ENCODE results near the gene ESRRG.

ESRRG gene

DNA sequence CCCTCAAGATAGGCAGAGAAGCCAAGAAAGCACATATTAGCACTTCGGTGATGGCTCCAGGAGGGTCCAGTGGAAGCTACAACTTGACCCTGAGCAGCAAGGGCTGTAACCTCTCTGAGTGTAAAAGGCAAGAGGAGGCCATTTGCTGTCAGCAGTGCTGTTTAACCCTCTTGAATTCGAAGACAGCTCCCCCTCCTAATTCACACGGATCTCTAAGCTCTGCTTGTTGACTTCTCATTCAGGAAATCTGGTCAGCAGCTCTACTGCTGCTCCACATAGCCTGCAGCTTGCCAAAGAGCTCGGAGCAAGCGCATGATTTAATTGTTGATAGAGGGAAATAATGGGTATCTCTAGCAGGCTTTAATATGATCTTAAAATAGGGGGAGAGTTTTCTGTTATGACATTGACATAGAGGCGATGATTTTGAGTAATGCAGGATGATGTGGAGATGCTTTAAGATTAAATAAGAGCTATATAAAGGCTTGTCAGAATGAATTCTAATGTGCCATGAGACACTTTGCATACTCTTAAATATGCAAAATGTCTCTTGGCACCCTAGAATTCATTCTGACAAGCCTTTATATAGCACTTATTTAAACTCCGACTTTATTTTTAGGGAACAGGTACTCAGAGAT lies 220.6 kb downstream of the ESRRG start:
- peak; percentile 19 for DNase-seq (ENCODE audit: low spot score)

DNA sequence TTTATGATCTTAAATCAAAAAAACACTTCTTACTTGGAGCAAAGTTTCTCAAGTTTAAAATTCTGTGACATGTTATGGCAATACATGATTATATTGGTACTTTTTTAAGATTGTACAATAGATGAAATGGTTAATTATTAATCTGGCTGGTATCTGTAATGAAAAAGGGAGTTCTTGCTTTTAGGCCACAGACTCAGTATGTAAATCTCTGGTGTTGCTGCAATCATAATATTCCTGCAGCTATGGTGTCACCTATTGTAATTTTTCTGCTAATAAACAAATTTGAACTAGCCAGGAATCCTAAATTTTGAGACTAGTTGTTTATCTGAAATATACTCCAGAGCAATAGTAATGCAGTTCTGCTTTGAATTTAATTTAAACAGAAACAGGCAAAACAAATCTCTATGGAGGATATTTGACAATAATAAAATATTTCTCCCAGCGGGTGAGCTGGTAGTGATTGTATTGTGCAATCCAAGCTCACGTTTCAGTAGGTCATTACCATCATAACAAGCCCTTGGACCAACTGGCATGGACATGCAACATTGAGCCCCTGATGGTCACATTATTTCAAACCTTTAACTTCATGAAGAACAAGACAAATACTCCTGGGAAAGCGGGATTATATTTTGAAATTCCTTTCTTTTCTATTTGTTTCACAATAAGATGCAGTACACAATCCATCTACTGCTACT lies 222.8 kb downstream of the ESRRG start:
- no peak for DNase-seq (ENCODE audit: low spot score)

GRCh38 chr1:216499581-216500272 lies 223.5 kb downstream of the ESRRG start:
- DNase-seq (ENCODE audit: low spot score) = no peak

DNA sequence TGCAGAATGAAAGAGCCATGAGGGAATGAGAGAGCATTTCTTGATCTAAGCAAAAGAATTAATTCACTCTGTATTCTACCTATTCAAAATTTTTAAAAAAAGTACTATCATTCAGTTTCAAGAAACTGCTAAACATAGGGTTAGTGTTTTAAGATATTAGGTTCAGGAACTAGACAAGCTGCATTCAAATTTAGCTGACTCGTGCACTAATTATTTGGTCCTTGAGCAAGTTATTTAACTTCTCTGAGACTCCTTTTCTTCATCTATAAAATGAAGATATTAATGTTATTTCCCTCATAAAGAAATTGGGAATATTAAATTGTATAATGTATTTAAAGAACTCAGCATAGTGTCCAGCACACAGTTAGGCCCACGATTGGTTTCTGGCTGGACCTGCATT lies 225.0 kb downstream of the ESRRG start:
- no peak for DNase-seq (ENCODE audit: low spot score)

- no peak for DNase-seq (ENCODE audit: low spot score)
Measured at GRCh38 chr1:216485042-216485441, 238.2 kb downstream of the ESRRG start.

- no peak for DNase-seq (ENCODE audit: low spot score)
Measured at GRCh38 chr1:216483672-216484401, 239.4 kb downstream of the ESRRG start.

- no peak for DNase-seq (ENCODE audit: low spot score)
Measured at GRCh38 chr1:216482620-216483019, 240.6 kb downstream of the ESRRG start.

DNA sequence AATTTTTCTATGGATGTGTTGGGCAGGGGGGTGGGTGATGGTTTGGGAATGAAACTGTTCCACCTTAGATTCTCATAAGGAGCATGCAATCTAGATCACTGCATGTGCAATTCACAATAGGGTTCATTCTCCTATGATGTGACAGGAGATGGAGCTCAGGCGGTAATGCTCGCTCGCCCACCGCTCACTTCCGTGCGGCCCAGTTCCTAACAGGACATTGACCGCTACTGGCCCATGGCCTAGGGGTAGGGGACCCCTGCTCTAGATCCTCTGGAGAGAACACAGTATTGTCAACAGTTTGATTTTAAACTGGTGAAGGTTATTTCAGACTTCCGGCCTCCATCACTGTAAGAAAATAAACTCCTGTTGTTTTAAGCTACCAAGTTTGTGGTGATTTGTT lies 245.0 kb downstream of the ESRRG start:
- no peak for DNase-seq (ENCODE audit: low spot score)

DNA sequence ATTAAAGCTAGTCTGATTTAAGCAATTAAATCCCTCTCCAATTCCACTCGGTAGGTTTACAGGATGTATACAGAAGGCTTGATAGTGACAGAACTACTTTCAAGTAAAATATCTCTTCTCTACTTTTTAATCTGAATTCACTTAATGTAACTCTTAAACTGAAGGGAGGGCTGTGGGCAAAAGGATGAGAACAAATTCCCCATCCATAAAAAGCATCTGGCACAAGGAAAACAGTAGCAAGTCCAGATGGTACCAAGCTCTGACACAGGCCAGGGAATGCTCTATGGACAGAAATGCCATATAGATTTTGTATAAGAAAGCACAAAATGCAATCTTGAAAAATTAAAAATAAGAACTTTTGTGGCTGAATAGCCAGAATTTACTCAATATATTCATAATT lies 246.9 kb downstream of the ESRRG start:
- no peak for DNase-seq (ENCODE audit: low spot score)

DNA sequence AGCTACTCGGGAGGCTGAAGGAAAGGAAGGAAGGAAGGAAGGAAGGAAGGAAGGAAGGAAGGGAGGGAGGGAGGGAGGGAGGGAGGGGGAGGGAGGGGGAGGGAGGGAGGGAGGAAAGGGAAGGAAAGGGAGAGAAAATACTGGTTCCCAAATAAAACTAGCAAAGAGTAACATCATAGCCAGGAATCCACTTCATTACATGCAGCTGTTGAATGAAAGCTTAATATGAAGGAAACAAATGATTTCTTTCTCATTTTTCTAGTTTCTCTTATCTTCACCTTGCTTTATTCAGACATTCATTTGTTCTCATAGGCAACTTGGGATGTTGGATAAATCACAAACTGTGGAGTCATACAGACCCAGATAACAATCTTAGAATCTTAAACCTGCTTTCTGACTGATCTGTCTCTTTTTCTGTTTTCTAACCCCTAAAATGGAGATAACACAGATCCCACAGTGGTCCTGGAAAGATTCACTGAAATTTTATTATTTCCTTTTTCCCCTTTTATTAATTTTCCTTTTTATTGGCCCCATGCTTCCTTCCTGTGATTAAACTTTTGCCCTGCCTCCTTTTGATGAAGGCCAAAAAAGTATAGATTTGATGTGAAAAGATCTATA lies 247.5 kb downstream of the ESRRG start:
- no peak for DNase-seq (ENCODE audit: low spot score)

DNA sequence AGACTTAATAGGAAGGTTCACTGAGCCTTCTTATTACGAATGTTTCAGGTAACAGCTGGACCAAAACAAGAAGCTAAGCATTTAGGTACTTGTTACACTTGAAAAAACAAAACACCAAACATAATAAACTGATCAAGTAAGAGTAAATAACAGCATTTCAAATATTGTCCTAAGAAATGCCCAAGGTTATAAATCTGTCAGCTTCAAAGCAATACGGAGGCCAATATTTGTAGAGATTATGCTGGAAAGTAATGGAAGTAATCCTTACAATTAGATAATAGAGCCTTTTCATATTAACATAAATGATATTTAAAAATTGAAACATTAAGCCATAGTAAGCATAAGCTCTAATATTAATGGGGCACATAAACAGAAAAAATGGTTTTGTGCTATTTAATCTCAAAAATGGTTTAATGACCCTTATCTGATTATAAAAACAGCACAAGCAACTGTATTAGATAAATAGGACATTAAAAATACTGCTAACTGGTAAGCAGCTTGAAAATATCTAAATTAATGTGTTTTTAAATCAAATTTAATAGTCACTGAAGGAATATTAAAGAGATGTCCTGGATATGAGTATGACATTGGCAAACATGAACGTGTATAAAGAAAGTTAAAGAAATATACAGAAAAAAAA lies 256.9 kb downstream of the ESRRG start:
- no peak for DNase-seq (ENCODE audit: low spot score)

- DNase-seq (ENCODE audit: low spot score) = no peak
Measured at GRCh38 chr1:216464489-216464888, 258.7 kb downstream of the ESRRG start.

DNA sequence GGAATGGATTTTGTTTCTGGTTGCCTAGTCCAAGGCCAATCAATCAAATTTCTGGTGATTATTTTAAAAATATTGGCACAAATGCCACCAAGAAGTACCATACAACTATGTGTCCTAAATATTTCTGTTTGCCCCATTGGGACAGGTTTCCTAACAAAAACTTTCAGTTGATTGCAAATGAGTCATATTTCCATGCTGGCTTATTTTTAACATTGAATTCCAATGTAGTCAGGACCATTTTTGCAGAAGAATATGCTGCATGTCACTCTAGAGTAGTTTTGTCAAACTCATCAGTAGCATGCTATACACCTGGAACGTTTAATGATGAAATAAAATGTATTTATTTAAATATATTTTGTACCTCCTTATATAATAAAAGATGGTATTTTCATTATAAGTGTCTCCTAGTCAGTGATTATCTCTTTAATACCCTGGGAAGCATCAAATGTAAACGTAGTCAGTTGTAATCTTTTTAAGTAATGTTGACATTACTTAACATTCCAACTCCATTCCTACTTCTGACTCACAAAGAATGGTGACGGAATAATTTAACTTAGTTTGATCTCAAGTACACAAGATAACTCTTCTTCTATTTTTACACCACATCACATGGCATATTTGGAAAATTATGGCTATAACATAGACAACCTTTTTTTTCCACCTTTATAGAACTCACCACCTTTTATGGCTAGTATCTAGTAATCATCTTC lies 261.0 kb downstream of the ESRRG start:
- no peak for DNase-seq (ENCODE audit: low spot score)

DNA sequence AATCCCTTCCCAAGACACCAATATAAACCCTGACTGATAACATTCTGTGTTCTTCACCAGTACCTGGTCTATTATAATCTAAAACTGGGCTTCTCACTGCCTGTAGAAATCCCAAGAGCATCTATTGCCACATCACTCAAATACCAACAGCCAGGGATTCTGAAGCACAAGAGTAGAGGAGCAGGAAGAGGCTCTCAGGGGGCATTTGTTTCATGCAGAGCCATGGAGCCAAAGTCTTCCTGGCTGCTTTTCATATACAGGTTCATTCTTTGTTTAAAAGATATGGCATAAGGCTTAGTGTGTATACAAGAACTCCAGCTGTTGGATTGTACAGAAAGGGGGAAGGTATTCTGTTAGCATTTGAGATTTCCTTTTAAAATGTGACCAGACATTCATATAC lies 261.8 kb downstream of the ESRRG start:
- DNase-seq (ENCODE audit: low spot score) = no peak

- no peak for DNase-seq (ENCODE audit: low spot score)
Measured at GRCh38 chr1:216459651-216460207, 263.5 kb downstream of the ESRRG start.

GRCh38 chr1:216458812-216459211 lies 264.4 kb downstream of the ESRRG start:
- no peak for DNase-seq (ENCODE audit: low spot score)

DNA sequence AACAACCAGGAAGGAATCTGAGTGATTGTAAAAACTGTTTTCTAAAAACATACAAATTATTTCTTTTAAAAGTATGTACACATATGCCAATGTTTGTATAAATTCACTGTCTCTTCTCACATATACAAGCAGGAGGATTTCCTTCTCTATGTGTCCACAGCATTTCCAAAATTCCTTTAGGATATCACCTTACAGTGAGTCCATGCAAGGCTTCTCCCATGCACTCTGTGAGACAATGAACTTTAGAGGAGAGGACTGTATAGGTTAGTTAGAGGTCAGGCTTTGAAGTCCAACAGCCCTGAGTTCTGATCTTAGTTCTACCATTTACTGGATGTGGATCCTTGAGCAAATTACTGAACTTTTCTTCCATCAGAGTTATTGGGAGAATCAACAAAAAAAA lies 265.9 kb downstream of the ESRRG start:
- DNase-seq (ENCODE audit: low spot score) = peak; percentile 14

DNA sequence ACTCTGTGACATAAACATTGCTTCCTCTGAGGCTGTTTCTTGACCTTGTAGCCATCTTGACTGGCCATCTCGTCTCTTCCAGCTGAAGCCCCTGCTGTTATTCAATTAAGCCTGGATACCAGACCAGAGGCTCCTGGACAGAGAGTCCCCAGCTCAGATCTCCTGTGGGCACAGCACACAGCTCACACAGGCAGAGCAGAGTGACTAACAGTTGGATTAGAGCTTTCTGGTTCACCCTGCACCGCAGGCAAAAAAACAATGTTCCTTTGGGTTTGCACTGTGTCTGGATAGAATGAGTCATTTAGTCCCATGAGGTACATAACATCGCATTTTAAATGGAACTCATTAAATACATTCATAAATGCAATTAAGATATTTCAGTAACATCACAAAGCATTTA lies 266.5 kb downstream of the ESRRG start:
- peak; percentile 32 for DNase-seq (ENCODE audit: low spot score)

DNA sequence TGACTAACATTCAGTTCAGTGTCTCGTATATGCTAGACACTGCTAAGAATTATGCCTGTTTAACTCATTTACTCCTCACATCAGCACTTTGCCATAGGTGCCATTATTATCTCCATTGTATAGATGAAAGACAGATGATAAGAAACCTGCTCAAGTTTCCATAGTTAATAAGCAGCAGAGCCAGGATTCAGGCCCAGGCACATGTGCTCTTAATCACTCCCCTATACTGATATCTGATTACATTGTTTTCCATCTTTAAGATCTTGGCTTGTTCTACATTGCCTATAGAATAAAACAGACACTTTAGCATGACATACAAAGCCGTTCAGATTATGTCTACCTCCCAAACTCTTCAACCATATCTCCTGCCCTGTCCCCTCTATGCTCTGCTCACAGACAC lies 269.5 kb downstream of the ESRRG start:
- DNase-seq (ENCODE audit: low spot score) = no peak

All from iPS-NIHi11 (cell line).